HL-60 (cell line): ENCODE measurements around the gene ACTC1.

Source experiments
- DNase-seq, 2 experiments: peaks; one replicate each; pipeline ENCODE4 v3.0.0-alpha.2; 2010 to 2020; ENCODE audit warnings: low read depth in 1 of 2, low spot score in 1 of 2
- H3K27ac ChIP-seq: fragments of 250-450 bp; sonication (Bioruptor Pico); replicated peaks from 2 replicates; pipeline ENCODE4 v1.5.1; 2020; ENCODE audit warnings: mild to moderate bottlenecking, moderate library complexity
- H3K27me3 ChIP-seq: fragments of 250-450 bp; sonication (Bioruptor Pico); 2 replicates; pipeline ENCODE4 v1.5.1; 2021; ENCODE audit warnings: mild to moderate bottlenecking, moderate library complexity; ENCODE audit not compliant: insufficient read depth, poor library complexity, severe bottlenecking
- H3K4me3 ChIP-seq: replicated peaks from 2 replicates; pipeline ENCODE4 v1.5.1; 2011; ENCODE audit warnings: mild to moderate bottlenecking, control low read depth, low read length; ENCODE audit not compliant: insufficient read depth
- CTCF ChIP-seq: IDR thresholded peaks from one replicate; pipeline ENCODE4 v1.5.1; 2011; ENCODE audit warnings: low read length, control low read depth, inconsistent platforms; ENCODE audit not compliant: insufficient read depth
- GABPA ChIP-seq: IDR thresholded peaks from 2 replicates; pipeline ENCODE4 v1.6.1; 2012; ENCODE audit warnings: low read depth
- POLR2AphosphoS5 ChIP-seq: IDR thresholded peaks from 2 replicates; pipeline ENCODE4 v1.6.1; 2012; ENCODE audit warnings: low read depth
- REST ChIP-seq: IDR thresholded peaks from 2 replicates; pipeline ENCODE4 v1.6.1; 2012; ENCODE audit warnings: low read depth; ENCODE audit not compliant: insufficient replicate concordance
- SPI1 ChIP-seq: IDR thresholded peaks from 2 replicates; pipeline ENCODE4 v1.6.1; 2012; ENCODE audit warnings: low read depth, mild to moderate bottlenecking, borderline replicate concordance

Gene ACTC1

GRCh38 chr15:34759347-34759746, 36.0 kb downstream of the ACTC1 start:
- DNase-seq = no peak
- Histone ChIP-seq H3K4me3 (no peak overlapping the region), H3K27ac (no peak overlapping the region), H3K27me3 (peaks cover 33% of the 10 kb centered on the region)
- TF ChIP-seq CTCF = no peak
- TF ChIP-seq SPI1 = no peak
- no peak for TF ChIP-seq POLR2AphosphoS5
- no peak for TF ChIP-seq GABPA
- TF ChIP-seq REST = no peak

GRCh38 chr15:34757262-34757661, 38.1 kb downstream of the ACTC1 start:
- no peak overlapping the region for H3K27ac ChIP-seq
- H3K4me3 ChIP-seq = no peak overlapping the region
- DNase-seq = no peak
- peaks cover 46% of the 10 kb centered on the region for H3K27me3 ChIP-seq
- TF ChIP-seq GABPA = no peak
- TF ChIP-seq SPI1 = no peak
- TF ChIP-seq REST = no peak
- no peak for TF ChIP-seq POLR2AphosphoS5
- no peak for TF ChIP-seq CTCF

- peaks cover 49% of the 10 kb centered on the region for H3K27me3 ChIP-seq
These were observed 40.0 kb downstream of the ACTC1 start for GRCh38 chr15:34755419-34755773.

More at GRCh38 chr15:34755419-34755773, 40.0 kb downstream of the ACTC1 start:
- no peak for TF ChIP-seq POLR2AphosphoS5
- no peak for TF ChIP-seq GABPA
- TF ChIP-seq CTCF = no peak
- no peak for TF ChIP-seq REST
- no peak for TF ChIP-seq SPI1
- DNase-seq = no peak
- Histone ChIP-seq H3K4me3 (no peak overlapping the region), H3K27ac (no peak overlapping the region)
